GM18508 (cell line): Measurements from ENCODE around the gene PLTP.
"Not testable (repeated sequence)": the region's sequence is repeated elsewhere in the genome, so short reads cannot be mapped to it uniquely, and the experiment has no call there.

Experiments used
- ATAC-seq: cut with Tn5 transposase; IDR thresholded peaks from one replicate; pipeline ENCODE4 v1.9.1; 2021; ENCODE audit warnings: moderate number of reproducible peaks; ENCODE audit not compliant: insufficient read depth, unreplicated experiment

PLTP gene

DNA sequence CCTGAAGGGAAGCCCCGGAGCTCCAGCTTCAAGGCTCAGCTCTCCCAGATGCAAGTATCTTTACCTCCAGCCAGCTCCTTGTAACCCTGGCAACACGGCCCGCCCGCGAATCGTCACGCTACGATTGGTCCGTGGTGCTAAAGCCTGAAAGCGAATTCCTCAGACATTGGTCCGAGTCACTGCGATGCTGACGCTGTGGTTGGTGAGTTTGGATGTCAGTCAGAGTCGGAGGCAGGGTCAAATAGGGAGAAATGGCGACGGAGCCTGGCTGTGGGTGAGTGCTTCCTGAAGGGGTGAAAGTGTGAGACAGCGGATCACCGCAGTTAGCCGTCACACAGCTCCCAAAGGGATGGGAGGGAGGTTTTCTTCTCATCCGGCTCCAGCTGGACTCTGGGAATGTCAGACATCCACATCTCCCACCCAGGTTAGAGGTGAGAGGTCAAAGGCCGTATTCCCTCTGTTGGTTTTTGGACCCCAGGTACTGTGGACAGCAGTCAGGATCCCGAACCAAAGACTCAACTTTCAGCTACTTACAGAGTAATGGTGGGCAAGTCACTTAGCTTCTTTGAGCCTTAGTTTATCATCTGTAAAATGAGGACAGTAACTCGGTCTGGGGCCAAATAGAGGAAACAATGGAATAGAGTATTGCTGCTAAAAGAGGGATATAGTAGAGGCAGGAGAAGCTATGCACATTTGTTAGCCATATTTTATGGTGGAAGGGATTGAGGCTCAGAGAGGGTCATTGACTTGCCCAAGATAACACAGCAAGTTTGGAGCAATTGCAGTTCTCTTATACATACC is 30.8 kb downstream of the PLTP start, which contains the start of gene ZSWIM1:
TSS of gene ZSWIM1 (plus strand) at position 240 of the 801 bp plus-strand sequence. CDS start 1,366 bp downstream, outside the sequence.
- peak; percentile 81 for ATAC-seq

DNA sequence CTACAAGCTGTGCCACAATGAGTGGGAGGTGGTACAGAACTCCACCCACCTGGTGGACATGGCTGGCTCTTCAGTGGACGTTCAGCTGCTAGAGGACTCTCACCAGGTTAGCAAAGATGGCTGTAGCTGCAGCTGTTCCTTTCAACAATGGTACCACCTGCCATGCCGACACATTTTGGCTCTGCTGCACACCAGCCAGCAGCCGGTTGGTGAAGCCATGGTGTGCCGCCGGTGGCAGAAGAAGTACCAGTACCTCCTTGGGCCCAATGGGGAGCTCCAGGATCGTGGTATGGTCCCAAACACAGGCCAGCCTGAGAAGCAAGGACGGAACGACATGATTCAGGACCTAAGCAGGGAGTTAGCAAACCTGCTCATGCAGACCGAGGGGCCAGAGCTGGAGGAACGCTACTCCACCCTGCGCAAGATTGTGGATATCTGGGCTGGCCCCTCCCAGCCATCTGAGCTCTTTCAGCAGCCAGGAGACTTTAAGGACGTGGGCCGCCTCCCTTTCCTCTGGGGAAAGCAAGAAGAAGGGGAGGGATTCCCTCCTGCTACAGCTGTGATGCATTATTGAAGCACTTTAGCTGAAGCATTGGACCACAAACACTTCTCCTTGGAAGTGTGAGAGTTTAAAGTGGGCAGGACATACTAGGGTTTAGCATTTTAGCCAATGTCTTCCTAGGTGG is 33.7 kb downstream of the PLTP start:
- ATAC-seq, result no peak

DNA sequence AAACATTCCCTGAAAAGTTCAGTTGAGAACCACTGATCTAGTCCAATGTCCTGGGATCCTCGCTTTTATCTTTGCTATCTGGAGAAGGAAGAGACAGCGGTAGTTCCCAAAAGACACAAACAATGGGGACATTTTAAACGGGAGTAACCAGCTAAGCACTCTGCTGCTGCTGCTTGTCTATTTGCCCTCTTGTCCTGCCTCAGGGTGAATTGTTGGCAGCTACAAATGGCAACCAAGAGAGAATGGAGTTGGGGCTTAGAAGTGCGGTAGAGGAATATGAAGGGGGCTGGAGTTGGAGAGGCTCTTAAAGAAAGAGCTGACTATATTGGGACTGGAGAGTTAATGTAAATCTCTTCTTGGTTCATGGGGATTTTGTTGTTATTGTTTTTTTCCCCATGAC is 37.4 kb downstream of the PLTP start:
- no peak for ATAC-seq

DNA sequence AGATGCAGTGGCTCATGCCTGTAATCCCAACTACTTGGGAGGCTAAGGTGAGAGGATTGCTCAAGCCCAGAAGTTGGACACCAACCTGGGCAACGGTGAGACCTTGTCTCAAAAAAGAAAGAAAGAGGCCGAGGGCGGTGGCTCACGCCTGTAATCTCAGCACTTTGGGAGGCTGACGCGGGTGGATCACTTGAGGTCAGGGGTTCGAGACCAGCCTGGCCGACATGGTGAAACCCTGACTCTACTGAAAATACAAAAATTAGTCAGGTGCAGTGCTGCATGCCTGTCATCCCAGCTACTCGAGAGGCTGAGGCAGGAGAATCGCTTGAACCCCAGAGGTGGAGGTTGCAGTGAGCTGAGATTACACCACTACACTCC is 37.9 kb downstream of the PLTP start:
- ATAC-seq, result not testable (repeated sequence)

DNA sequence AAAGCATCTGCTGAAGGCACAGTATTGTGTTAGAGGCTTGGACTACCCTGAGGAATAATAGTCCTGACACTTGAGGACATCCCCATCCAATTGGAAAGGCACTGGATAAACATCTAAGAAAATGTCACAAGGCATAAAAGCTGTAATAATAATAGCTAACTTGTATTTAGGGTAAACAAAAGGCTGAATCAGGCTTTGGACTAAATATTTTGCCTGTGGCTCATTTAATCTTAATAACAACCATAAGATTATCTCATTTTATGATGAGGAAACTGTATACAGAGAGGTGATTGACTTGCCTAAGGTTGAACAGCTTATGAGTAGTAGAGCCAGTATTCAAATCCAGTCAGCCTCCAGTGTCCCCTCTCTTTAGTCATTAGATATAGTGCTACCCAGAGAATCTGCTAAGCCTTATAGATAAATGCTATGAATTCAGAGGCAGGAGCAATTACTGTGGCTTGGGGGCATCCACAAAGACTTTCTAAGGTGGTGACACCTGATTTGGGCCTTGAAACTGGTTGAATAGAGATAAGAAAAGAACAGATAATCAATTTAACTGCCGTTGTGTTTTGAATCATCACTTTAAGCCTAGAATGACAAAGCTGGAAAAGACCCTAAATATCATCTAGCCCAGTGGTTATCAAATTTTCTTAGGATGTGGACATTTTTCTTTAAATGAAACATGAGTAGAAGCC is 38.4 kb downstream of the PLTP start:
- ATAC-seq, result no peak

DNA sequence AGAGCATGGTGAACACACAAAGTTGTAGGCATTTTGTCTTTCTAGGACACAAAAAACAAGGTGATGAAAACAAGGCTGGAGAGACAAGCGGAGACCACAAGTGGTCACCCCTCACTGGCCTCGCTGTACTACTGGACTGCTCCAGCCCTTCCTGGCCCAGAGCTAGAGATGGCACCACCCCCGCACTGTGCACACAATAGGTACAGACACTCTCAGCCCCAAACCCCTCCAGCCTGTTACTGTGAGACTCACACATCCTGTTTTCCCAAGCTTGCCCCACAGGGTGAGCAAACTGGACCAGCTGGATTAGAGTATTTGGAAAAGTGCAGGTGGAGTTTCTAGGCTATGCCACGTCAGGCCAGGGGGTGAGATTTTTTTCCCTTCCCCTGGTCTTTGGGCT is 39.3 kb downstream of the PLTP start:
- no peak for ATAC-seq

DNA sequence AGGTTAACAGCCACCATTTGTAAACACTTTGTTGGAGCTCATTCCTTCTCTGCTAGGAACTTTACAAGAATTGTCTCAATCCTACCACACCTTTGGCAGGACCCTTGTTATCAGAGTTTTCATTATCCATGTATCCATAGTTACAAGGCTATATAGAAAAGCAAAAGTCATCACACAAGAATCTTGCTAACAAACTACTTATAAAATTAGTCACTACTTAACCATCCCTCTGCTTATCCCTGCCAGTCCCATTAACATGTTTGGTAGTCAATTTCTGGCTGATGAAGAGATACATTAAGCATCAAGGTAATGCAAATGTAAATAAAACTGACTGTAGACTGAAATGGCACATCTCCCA is 44.2 kb downstream of the PLTP start:
- no peak for ATAC-seq

DNA sequence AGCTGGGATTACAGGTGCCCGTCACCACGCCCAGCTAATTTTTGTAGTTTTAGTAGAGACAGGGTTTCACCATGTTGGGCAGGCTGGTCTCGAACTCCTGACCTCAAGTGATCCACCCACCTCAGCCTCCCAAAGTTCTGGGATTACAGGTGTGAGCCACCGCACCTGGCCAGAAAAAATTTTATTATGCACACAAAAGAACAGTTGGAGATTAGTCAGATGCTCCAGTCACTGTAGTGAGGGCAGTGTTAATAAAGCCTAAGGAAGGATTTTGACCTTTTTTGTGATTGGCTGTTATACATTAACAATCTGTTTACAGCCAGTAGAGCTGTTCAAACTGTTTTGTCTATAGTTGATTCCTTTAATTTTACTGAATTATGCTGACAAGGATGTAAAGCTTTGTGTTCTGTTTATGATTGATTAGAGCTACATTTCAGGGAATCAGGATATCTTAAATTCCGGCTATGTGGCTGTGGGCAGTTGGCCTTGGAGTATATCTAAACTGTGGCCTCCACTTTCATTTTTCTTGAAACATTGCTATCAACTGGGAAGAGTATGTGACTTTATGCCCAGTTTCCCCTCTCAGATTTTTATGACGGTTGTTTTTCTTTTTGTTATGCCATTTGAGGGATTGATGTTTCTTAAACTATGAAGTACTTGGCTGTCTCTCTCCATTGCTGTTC is 44.7 kb downstream of the PLTP start:
- ATAC-seq, result no peak

DNA sequence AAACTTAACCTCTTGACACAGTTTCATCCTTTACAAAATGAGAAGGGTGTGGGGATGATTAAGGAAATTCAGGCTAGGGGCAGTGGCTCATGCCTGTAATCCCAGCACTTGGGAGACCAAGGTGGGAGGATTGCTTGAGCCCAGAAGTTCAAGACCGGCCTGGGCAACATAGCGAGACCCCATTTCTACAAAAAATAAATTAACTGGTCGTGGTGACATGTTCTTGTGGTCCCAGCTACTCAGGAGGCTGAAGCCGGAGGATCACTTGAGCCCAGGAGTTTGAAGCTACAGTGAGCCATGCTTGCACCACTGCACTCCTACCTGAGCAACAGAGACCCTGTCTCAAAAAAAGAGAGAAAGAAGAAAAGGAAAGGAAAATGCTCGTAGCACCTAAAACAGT is 45.5 kb downstream of the PLTP start:
- no peak for ATAC-seq

DNA sequence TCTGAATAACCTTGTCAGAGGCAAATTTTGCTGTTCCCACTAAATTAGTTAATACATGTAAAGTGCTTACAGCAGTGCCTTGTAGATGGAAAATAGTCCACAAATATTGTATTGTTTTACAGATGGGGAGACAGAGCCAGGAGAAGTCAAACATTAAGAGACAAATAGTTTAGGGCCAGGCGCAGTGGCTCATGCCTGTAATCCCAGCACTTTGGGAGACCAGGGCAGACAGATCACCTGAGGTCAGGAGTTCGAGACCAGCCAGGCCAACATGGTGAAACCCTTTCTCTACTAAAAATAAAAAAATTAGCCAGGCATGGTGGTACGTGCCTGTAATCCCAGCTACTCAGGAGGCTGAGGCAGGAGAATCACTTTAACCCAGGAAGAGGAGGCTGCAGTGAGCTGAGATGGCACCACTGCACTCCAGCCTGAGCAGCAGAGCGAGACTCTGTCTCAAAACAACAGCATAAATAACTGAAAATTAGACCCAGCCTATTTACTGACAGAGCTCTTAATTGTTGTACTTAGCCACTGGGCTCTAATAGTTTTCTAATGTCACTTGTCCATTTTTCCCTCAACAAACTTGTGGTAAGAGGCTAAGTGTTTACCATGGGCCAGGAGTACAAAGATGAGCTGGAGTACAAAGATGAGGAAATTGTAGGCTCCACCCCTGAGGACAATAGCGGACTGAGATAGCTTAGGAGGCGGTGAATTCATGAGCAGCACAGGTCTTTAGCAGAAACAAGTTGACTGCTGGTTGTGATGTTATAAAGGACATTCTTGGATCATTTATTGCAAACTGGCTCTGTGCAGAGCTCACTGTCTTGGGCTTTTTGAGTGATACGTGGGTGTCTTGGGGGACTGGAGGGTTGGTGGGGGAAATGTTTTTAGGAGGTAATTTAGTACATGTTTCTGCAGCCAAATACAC is 48.1 kb downstream of the PLTP start:
- ATAC-seq, result no peak

DNA sequence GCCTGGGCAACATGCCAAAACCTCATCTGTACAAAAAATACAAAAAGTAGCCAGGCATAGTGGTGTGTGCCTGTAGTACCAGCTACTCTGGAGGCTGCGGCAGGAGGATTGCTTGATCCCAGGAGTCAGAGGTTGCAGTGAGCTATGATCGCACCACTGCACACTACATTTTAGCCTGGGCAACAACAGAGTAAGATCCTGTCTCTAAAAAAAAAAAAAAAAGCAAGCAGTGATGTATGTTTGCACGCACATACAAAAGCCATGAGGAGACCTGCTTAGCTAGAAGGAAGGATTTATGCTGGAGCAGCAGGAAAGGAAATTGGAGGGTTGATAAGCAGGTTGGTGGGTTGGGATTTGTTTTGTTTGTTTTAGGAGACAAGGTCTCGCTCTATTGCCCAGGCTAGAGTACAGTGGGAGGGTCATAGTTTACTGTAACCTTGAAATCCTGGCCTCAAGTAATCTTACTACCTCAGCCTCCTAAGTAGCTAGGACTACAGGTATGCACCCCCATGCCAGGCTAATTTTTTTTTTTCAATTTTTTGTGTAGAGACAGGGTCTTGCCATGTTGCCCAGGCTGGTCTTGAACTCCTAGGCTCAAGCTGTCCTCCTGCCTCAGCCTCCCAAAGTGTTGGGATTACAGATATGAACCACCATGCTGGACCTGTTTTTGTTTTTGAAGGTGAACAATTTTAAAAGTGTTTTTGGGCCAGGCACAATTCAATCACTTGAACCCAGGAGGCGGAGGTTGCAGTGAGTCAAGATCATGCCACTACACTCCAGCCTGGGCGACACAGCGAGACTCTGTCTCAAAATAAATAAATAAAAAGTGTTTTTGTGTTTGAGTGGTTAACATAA is 50.5 kb downstream of the PLTP start:
- no peak for ATAC-seq

DNA sequence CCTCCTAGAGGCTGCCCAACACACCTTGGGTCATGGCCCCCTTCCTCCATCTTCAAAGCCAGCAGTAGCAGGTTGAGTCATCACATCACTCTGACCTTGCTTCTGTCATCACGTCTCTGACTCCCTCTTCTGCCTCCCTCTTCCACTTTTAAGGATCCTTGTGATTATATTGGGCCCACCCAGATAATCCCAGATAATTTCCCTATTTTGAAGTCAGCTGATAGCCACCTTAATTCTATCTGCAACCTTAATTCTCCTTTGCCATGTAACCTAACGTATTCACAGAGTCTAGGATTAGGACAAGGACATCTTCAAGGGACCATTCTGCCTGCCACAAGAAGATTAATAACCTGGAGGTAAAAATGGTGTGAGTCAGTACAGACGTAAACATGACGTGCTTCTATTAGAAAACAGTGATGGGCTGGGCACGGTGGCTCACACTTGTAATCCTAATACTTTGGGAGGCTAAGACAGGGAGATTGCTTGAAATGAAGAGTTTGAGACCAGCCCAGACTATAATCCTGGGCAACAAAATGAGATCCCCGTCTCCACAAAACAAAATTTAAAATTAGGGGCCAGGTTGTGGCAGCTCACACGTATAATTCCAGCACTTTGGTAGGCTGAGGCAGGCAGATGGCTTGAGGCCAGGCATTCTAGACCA is 51.3 kb downstream of the PLTP start:
- ATAC-seq, result no peak

DNA sequence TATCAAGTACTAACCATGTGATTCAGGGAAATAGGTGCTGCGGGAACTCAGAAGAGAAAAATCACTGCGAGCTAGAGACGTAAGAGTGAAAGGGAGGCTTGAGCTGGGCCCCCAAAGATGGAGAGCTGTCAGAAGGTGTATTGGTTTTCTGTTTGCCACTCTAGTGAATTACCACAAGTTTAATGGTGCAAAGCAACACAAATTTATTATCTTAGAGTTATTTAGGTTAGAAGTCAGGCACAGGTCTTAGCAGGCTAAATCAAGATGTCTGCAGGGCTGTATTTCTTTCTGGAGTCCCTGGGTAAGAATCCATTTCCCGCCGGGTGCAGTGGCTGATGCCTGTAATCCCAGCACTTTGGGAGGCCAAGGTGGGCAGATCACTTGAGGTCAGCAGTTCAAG is 52.0 kb downstream of the PLTP start:
- ATAC-seq, result no peak

DNA sequence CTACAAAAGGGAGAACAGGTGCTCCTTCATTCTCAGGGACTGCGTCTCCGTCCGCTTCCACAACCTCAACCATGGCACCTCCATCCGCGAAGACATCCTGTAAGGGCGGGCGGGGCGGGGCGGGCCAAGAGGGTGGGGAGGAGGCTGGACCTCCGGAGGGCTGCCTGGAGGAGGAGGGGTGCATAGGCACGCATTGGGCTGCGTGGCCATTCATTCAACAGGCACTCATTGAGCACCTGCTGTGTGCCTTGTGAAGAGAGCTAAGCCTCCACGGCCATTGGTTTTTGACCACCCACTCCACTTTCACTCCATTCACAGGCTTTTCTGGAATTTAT is 54.1 kb downstream of the PLTP start:
- ATAC-seq, result no peak

DNA sequence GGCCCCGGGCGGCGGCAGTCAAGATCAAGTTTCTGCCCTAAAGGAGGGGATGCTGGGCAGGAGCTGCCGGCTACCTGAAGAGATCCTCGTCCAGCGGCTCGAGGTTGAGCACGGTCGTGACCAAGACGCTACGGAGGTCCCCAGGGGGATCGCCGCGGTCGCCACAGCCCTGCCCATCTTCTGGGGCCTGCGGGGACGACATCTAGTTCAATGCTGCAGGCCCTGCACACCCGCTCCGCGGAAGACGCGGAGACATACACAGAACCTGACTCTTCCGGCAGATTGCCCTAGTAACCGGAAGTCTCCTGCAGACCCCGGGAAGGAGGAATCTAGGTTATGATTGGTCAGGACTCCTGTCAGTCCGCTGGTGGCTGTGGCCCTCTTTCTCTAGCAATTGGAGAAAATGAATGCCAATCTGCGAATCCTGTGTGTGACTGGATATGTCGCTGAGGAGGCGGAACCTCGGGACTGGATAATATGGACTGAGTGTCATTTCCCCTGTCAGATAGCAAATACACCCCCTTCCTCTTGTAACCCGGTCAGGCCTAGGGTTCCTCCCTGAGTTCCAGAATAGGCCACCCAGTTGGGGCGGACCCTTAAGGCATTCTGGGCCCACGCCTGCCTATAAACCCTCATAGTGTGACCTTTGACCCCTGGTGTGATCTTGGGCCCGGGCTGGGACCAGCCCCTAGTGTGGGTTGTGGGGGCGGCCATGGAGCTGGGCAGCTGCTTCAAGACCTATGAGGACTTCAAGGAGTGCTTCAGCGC is 54.7 kb downstream of the PLTP start, which contains the start of the genes ACOT8 and ZSWIM3:
TSS of gene ACOT8 (minus strand) at position 279 of the 768 bp plus-strand sequence. CDS start at position 202, 77 bp downstream.
TSS of gene ZSWIM3 (plus strand) at position 501 of the 768 bp plus-strand sequence. CDS start at position 713, 212 bp downstream.
- peak; percentile 91 for ATAC-seq

DNA sequence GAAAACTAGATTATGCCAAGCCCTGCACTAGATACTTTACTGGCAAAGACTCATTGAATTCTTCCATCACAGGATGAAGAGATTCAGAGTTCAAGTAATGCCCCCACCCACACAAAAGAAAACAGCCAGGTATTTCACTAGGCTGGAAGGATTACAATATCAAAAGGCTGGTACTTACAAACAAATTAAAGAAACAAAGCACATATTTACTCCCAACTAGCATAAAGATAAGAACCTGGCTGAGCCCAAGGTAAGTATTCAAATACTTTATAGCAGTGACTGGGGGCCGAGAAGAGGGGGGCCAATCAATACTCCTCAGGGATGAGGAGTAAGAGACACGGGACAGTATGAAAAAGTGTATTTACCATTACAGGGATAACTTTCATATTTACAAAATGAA is 58.5 kb downstream of the PLTP start:
- no peak for ATAC-seq

DNA sequence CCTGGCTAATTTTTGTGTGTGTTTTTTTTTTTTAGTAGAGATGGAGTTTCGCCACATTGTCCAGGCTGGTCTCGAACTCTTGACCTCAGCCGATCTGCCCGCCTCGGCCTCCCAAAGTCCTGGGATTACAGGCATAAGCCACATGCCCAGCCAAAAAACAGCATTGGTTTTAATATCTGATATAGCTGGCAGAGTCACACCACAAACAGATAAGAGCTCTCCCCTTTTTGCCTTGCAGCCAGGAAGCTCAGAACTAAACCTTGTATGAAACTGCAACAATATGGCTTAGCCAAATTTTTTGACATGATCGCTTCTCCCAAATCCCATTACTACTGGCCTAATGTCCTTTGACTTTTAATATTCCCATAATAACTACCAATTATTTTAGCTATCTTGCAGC is 59.6 kb downstream of the PLTP start:
- no peak for ATAC-seq
